NCI-H345 (cell line): ENCODE results near the gene S100PBP.
"Not testable (repeated sequence)": the region's sequence is repeated elsewhere in the genome, so short reads cannot be mapped to it uniquely, and the experiment has no call there.

Experiments used
- DNase-seq: peaks from one replicate; lab custom pipeline; 2025; lab: John Stamatoyannopoulos, UW

S100PBP gene

DNA sequence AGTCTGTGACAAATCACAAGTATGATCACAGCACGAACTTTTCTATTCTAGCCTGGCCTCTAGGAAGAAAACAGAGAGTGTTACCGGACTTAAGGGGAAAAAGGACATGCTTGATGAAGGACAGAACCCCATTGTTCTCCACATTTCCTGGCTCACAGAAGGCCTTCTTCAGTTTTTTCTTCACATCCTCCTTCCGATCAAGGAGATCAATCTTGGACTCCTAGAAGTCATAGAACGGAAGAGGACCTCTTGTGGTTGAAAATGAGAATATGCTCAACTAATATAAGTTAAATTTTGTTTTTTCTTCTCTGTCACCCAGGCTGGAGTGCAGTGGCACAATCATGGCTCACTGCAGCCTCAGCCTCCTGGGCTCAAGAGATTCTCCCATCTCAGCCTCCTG lies 30.6 kb upstream of the S100PBP start:
- no peak for DNase-seq

GRCh38 chr1:32789356-32789755 lies 28.1 kb upstream of the S100PBP start:
- not testable (repeated sequence) for DNase-seq

GRCh38 chr1:32791881-32792280 lies 25.6 kb upstream of the S100PBP start:
- no peak for DNase-seq

- not testable (repeated sequence) for DNase-seq
Measured at GRCh38 chr1:32795763-32796162, 21.7 kb upstream of the S100PBP start.

GRCh38 chr1:32797456-32797855 lies 20.0 kb upstream of the S100PBP start:
- no peak for DNase-seq

DNA sequence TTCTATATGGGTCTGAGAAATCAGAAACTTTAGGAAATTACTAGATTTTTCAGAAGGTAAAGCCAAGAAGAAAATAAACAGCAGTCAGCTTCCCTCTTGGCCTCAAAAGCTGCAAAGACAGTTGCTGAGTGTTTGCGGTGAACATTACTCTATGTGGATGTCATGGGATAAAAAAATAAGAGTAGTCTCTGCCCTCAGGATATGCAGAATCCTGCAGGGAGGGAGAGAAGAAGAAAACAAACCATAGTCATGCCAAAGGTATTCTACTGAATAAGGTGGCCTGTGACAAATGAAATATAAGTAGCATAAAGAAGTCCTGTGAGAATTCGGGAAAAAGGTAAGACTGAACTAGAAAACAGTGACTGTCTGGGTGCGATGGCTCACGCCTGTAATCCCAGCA lies 19.3 kb upstream of the S100PBP start:
- DNase-seq, result no peak

- no peak for DNase-seq
Measured at GRCh38 chr1:32798679-32799416, 18.6 kb upstream of the S100PBP start.

- DNase-seq, result no peak
Measured at GRCh38 chr1:32801096-32801715, 16.2 kb upstream of the S100PBP start.

DNA sequence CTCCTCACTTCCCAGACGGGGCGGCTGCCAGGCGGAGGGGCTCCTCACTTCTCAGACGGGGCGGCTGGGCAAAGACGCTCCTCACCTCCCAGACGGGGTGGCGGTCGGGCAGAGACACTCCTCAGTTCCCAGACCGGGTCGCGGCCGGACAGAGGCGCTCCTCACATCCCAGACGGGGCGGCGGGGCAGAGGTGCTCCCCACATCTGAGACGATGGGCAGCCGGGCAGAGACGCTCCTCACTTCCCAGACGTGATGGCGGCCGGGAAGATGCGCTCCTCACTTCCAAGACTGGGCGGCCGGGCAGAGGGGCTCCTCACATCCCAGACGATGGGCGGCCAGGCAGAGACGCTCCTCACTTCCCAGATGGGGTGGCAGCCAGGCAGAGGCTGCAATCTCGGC lies 13.0 kb upstream of the S100PBP start:
- not testable (repeated sequence) for DNase-seq

DNA sequence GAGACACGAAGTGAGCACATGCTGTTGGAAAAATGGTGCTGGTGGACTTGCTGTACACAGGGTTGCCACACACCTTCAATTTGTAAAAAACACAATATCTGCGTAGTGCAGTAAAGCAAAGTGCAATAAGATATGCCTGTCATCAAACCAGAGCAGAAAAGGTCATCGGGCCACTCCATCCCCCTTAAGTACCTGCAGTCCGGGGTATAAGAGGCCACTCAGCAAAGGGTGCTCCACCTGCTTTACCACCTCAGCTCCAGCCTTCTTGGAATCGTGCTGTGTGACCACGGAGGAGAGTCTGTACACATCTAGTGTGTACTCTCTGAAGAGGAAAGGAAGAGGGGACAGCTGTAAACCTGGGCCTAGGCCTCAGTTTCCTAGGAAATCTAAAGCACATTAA lies 11.2 kb upstream of the S100PBP start:
- no peak for DNase-seq

DNA sequence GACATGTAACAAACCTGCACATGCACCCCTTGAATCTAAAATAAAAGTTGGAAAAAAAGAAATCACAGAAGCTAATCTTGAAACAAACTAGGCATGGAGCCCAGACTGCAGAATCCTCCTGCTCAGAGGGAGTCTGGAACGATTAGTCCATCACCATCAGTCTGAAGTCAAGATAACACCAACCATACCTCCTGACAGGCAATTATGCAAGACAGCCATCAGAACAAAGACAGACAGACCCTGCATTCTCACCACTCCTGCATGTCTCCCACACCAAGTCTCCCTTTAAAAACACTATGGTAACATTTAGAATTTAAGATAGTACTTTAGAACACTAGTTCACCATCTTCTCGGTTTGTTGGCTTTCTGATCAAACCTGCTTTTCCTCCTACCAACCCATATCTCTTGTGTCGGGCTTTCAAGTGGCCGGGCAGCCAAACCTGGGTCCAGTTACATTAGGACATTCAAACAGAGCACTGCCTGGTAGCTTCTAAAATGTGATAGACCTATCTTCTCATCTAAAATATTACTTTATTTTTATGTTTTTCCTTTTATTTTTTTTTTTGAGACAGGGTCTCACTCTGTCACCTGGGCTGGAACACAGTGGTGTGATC lies 10.4 kb upstream of the S100PBP start:
- DNase-seq, result no peak

DNA sequence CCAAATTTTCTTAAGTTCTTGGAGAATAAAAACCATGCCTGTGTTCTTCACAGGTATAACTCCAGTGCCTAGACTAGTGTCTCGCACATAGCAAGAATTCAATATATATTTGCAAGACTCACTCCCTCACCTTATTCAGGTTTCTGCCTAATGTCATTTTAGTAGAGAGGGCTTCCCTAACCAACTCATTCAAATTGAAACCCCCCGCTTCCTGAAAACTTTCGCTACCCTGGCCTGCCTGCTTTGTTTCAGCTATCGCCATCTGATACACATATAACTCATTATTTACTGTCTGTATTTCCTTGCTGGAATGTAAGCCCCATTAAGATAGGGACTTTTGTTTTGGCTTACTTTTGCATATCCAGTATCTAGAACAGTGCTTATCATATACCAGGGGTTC lies 8.9 kb upstream of the S100PBP start:
- DNase-seq, result no peak

DNA sequence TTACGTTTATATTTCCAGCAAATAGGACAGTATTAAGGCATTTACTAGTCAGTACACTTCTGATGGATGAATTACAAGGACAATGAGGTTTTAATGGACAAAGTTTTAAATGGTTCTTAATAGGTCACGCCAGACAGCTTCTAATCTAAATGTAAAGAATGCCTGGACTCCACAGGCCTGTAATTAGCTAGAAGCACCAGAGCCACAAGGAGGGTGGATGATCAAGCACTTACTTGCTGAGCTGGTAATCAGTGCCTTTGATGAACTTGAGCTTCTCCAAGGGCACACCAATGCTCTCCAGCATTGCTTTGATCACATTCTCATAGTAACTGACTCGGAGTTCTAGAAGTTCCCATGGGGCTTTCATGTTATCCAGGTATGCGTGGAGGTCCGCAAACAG lies 7.1 kb upstream of the S100PBP start:
- no peak for DNase-seq

DNA sequence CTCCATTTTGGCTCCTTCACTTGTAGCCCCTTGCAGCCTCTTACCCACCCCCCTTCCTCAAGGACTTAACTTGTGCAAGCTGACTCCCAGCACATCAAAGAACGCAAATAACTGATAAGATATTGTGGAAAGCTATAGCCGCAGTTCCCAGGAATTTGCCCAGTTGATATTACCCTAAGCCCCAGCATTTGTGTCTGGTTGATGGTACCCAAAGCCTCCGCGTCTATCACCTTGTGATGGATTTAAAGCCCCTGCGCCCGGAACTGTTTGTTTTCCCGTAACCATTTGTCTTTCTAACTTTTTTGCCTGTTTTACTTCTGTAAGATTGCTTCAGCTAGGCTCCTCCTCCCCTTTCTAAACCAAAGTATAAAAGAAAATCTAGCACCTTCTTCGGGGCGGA lies 6.2 kb upstream of the S100PBP start:
- no peak for DNase-seq

- DNase-seq, result no peak
Measured at GRCh38 chr1:32811917-32812316, 5.5 kb upstream of the S100PBP start.

GRCh38 chr1:32813941-32814739 lies 3.3 kb upstream of the S100PBP start:
- DNase-seq, result no peak

GRCh38 chr1:32816676-32817158 lies 736 bp upstream of the S100PBP start:
- no peak for DNase-seq

DNA sequence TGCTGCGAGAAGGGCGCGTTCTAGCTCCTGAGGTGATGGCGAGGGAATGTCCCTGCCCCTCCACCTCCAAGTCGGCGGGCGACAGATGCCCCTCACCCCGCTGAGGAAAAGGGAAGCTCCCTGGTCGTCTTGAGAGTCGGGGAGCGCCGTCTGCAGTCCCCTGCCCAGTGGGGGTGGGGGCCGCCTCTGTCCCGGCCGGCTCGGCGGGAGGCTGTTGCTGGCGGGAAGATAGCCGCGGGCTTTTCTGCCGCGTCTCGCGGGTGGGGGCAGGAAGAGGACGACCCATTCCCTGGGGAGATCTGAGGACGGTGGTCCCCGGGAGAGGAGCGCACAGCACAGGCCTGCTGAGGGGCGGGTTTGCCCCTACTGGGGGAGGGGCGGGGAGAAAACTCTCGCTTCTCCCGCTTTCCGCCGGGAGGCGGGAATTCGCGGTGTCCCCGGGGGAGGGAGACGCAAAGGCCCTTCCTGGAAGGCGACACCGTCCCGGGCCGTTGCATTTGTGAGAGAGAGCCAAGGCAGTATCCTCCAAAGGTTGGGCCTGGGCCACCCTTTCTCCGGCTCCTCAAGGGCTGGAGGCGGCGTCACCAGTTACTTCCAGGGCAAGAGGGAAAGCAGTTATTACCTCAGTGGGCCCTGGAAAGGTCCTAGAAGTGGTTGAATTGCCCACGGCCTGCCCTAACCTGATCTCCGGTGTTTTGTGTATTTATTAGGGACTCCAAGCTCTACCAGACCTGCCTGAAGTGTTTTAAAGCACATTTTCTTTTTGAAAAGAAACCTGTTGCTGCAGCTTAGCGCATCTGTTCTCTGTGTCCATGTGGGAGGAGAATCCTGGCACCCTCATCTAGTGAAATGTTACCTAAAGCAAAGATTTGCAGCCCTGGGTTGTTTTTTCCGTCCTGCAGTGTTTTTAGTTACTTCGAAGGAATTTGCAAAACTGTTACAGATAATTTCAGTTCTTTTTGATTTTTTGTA lies 648 bp downstream of the S100PBP start:
- DNase-seq, result peak; percentile 81

GRCh38 chr1:32818804-32819541 lies 1.5 kb downstream of the S100PBP start:
- DNase-seq, result no peak

DNA sequence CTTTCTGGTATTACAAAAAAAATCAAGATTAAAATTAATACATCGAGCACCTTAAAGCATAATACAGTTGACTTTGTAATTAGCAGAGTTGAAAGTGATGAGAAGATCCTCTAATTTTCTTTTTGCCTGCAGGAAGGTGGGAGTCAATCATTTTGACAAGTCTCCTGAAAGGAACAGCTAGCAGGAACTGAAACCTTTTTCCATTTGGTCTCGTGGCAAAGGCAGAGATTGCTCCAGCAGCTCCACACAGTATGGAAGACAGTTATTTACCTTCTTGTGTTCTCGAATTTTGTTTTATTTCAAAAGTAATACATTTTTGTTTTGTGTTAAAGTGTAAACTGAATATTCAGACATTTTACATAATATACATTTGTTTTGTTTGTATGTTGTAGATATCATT lies 7.7 kb downstream of the S100PBP start:
- no peak for DNase-seq

DNA sequence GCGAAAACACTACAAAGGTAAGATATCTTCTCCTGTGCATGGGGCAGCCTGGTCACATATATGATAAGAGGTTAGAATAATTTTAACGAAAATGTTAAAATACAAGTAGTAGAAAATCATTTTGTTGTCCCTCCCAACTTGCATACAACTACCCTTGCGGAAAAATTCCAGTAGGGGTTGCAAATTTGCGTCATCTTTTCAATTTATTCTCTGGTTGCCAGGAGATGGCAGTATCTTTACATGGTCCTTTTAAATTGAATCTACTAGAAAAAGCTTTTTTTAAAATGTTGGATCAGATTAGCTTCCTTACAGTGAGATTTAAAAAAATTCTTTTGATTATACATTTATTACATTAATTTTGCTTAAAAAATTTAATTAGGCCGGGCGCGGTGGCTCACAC lies 10.9 kb downstream of the S100PBP start:
- DNase-seq, result no peak
